Measurements from ENCODE around the gene OR1F1. TPM values are rescaled to one million over a fixed set of nuclear protein-coding genes. Genes with fewer than 3 reads are reported as not detected.

Gene OR1F1
- total RNA-seq, 4 donors from 2014 or later = not detected

DNA sequence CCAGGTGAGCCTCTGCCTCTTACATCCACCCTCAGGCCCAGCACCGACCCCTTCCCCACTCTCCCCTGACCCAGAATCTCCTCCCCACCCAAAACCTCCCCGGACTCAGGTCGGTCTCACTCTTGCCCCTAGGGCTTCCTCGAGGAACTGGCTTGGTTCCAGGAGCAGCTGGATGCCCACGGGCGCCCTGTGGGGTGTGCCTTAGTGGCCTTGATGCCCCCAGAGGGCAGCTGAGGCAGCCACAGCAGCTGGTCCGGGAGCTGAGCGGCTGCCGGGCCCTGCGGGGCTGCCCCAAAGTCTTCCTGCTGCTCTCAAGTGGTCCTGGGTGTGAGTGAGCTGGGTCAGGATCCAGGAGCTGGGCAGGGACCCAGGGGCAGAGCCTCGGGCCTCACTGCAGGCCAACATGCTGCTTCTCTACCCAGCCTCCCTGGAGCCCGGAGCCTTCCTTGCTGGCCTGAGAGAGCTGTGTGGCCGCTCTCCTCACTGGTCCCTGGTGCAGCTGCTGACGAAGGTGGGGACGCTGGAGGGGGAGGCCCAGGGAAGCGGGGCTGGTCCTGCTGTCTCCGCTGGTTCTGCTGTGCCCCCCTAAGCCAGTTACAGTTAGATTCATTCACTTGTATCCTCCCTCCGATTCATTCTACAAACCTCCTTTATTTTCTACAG is 43.6 kb upstream of the OR1F1 start:
- Histone ChIP-seq H3K4me1 (peaks cover 0 to 1% of the 10 kb centered on the region in 2 donors), H3K36me3 (no peaks in the 10 kb centered on the region), H3K9me3 (no peaks in the 10 kb centered on the region), H3K27ac (no peak overlapping the region), H3K4me3 (no peak overlapping the region), H3K27me3 (no peaks in the 10 kb centered on the region)
- intact Hi-C loops (cut with DNase I; ENCODE audit: low total_unique reads) = no loop called here
- TF ChIP-seq POLR2A (IDR thresholded peaks at IDR 0.05) = no peak
- TF ChIP-seq, protein P1, sequence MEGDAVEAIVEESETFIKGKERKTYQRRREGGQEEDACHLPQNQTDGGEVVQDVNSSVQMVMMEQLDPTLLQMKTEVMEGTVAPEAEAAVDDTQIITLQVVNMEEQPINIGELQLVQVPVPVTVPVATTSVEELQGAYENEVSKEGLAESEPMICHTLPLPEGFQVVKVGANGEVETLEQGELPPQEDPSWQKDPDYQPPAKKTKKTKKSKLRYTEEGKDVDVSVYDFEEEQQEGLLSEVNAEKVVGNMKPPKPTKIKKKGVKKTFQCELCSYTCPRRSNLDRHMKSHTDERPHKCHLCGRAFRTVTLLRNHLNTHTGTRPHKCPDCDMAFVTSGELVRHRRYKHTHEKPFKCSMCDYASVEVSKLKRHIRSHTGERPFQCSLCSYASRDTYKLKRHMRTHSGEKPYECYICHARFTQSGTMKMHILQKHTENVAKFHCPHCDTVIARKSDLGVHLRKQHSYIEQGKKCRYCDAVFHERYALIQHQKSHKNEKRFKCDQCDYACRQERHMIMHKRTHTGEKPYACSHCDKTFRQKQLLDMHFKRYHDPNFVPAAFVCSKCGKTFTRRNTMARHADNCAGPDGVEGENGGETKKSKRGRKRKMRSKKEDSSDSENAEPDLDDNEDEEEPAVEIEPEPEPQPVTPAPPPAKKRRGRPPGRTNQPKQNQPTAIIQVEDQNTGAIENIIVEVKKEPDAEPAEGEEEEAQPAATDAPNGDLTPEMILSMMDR (IDR thresholded peaks at IDR 0.05) = no peak
- DNase-seq = no peak

DNA sequence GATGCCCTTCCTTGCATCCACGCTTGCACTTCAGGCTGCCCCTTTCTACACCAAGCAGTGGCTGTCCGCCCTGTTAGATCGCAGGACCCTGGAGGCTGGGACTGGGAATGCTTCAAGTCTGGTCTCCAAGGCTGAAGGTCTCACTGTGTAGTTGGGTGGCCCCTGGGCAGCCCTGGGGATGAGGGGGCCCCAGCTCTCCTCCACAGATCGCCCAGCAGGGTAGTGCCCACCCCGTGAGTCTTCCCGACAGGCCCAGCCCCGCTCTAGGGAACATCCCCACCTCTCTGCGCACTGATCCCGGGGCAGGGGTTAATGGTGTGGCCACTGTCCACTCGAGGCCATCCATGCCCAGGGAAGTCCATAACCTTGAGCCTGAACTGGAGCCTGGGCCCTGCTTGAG is 42.9 kb upstream of the OR1F1 start:
- Histone ChIP-seq H3K9me3 (no peaks in the 10 kb centered on the region), H3K4me1 (peaks cover 0 to 6% of the 10 kb centered on the region in 2 donors), H3K27ac (no peak overlapping the region), H3K27me3 (no peaks in the 10 kb centered on the region), H3K4me3 (no peak overlapping the region), H3K36me3 (no peaks in the 10 kb centered on the region)
- no peak for TF ChIP-seq POLR2A (IDR thresholded peaks at IDR 0.05)
- no peak for DNase-seq
- intact Hi-C loops (cut with DNase I; ENCODE audit: low total_unique reads) = no loop called here

DNA sequence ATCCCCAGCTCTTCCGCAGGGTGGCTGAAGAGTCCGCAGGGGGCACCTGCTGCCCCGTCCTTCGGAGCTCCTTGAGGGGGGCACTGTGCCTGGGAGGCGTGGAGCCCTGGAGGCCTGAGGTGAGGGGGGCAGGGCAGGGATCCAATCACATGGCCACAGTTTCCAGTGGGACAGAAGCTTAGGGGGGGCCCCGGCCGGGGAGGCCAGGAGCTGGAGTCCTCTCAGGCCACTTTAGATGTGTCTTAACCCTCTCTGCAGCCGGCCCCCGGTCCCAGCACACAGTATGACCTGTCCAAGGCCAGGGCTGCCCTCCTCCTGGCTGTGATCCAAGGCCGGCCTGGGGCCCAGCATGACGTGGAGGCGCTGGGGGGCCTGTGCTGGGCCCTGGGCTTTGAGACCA is 42.3 kb upstream of the OR1F1 start:
- no peak overlapping the region for H3K27ac ChIP-seq
- no peak overlapping the region for H3K4me3 ChIP-seq
- peaks cover 0 to 6% of the 10 kb centered on the region in 2 donors for H3K4me1 ChIP-seq
- intact Hi-C loops (cut with DNase I; ENCODE audit: low total_unique reads) = no loop called here
- H3K27me3 ChIP-seq = no peaks in the 10 kb centered on the region
- no peak for DNase-seq
- no peaks in the 10 kb centered on the region for H3K36me3 ChIP-seq
- no peak for TF ChIP-seq POLR2A (IDR thresholded peaks at IDR 0.05)
- TF ChIP-seq, protein P1 (IDR thresholded peaks at IDR 0.05) = no peak
- no peaks in the 10 kb centered on the region for H3K9me3 ChIP-seq

DNA sequence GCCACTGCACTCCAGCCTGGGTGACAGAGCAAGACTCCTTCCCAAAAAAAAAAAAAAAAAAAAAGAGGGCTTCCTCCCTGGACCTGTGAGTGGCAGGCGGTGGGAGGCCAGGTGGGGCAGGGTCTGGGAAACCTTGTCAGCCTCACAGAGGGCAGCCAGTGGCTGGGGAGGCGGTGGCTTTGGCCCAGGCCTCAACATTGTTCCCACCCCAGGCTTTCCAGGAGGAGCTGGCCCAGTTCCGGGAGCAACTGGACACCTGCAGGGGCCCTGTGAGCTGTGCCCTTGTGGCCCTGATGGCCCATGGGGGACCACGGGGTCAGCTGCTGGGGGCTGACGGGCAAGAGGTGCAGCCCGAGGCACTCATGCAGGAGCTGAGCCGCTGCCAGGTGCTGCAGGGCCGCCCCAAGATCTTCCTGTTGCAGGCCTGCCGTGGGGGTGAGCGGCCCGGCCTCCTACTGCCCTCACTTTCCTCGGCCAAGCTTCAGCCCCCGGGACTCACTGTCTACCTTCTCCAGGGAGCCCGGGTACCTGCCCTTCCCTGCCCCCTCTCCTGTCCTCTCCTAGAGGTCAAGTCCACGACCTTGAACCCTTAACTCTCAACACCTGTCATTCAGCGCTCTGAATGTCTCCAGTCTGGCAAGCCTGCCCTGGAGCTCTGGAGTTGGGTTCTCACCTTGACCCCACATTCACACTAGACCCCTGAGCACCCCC is 40.8 kb upstream of the OR1F1 start:
- no peak for DNase-seq
- H3K4me1 ChIP-seq = peaks cover 0 to 11% of the 10 kb centered on the region in 2 donors
- TF ChIP-seq POLR2A (IDR thresholded peaks at IDR 0.05) = no peak
- TF ChIP-seq, protein P1 (IDR thresholded peaks at IDR 0.05) = no peak
- intact Hi-C loops (cut with DNase I; ENCODE audit: low total_unique reads) = no loop called here
- no peak overlapping the region for H3K27ac ChIP-seq
- no peak overlapping the region for H3K4me3 ChIP-seq
- H3K27me3 ChIP-seq = no peaks in the 10 kb centered on the region
- no peaks in the 10 kb centered on the region for H3K9me3 ChIP-seq
- no peaks in the 10 kb centered on the region for H3K36me3 ChIP-seq

DNA sequence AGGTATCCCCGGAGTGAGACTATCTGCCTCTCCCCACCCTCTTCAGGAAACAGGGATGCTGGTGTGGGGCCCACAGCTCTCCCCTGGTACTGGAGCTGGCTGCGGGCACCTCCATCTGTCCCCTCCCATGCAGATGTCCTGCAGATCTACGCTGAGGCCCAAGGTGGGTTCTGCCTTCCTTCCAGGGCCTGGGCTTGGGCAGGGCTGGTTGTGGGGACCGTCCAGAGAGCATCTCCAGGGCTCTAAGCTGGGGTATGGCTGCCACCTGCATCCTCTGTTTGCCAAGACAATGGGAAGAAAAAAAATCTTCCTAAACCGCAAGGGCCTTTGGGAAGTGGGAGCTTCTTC is 40.3 kb upstream of the OR1F1 start:
- no peaks in the 10 kb centered on the region for H3K36me3 ChIP-seq
- H3K27me3 ChIP-seq = no peaks in the 10 kb centered on the region
- no peak overlapping the region for H3K27ac ChIP-seq
- H3K4me3 ChIP-seq = no peak overlapping the region
- H3K9me3 ChIP-seq = no peaks in the 10 kb centered on the region
- intact Hi-C loops (cut with DNase I; ENCODE audit: low total_unique reads) = no loop called here
- TF ChIP-seq POLR2A (IDR thresholded peaks at IDR 0.05) = no peak
- TF ChIP-seq, protein P1 (IDR thresholded peaks at IDR 0.05) = no peak
- H3K4me1 ChIP-seq = peaks cover 0 to 11% of the 10 kb centered on the region in 2 donors
- no peak for DNase-seq

Data from uterus (tissue), 4 donors.